Measurements from ENCODE around the gene CCL17. TPM values are rescaled to one million over a fixed set of nuclear protein-coding genes. Genes with fewer than 3 reads are reported as not detected.

Gene CCL17
- total and polyA plus RNA-seq, 2 of the 4 experiments (the other 2 are of a cell fraction), result not detected

DNA sequence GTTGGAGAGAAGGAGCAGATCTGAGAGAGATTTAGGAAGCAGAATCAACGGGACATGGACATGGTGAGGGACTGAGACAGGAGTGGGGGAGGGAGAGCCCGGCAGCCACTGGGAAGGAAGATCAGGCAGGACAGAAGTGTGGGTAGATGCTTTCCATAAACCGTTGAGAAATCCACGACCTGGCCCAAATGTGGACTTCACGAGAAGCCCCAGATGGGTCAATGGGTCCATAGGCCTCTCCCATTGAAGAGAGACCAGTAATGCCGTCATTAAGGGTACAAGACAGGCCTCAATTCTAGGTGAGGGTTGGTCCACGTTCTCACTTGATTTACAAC lies 46.5 kb upstream of the CCL17 start:
- H2BK15ac ChIP-seq (ENCODE audit: low read depth, low read length), result no peak overlapping the region
- no peaks in the 10 kb centered on the region for H3K4me1 ChIP-seq (ENCODE audit: control insufficient read depth, insufficient read depth, low read length)
- H3K79me1 ChIP-seq (ENCODE audit: low read depth in 1 of 2, low read length in 2 of 2), result no peaks in the 10 kb centered on the region
- dilution Hi-C loops (cut with HindIII; ENCODE audit: low sequenced_read_pairs, unreplicated experiment) (no loop called here), intact Hi-C loops (cut with micrococcal nuclease) (no loop called here), in situ Hi-C loops (cut with MboI; ENCODE audit: low sequenced_read_pairs) (no loop called here)
- H3K56ac ChIP-seq (ENCODE audit: extremely low read depth, insufficient read depth, low read length), result no peak overlapping the region
- WGBS, 2 experiments (ENCODE audit: extremely low coverage in 2 of 2, insufficient read length in 1 of 2), result 20% methylated on average over 1 of the region's 7 CpGs; no CpG with 5 or more reads in 1 of the 2 experiments
- no peak overlapping the region for H3K18ac ChIP-seq (ENCODE audit: low read depth, low read length)
- no peak overlapping the region for H4K91ac ChIP-seq (ENCODE audit: insufficient read depth, low read depth, low read length)
- H2AFZ ChIP-seq (replicated peaks; ENCODE audit: low read length, poor library complexity), result no peak overlapping the region
- ChIA-PET CTCF (no interaction called here), POLR2A (ENCODE audit: unreplicated experiment) (no interaction called here)
- no peaks in the 10 kb centered on the region for H3K36me3 ChIP-seq (ENCODE audit: control insufficient read depth, insufficient read depth, low read length)
- DNase-seq, result no peak
- H2BK120ac ChIP-seq (ENCODE audit: low read depth, low read length), result no peak overlapping the region
- no peaks in the 10 kb centered on the region for H3K9me1 ChIP-seq (ENCODE audit: insufficient read depth, low read length)
- H3K27me3 ChIP-seq (ENCODE audit: control insufficient read depth, insufficient read depth, low read length), result peaks cover 62% of the 10 kb centered on the region
- H3K9me3 ChIP-seq (ENCODE audit: control insufficient read depth, insufficient read depth, low read length), result no peaks in the 10 kb centered on the region
- no peak overlapping the region for H4K5ac ChIP-seq (ENCODE audit: low read depth, low read length)
- H4K8ac ChIP-seq (ENCODE audit: low read depth in 2 of 2, low read length in 2 of 2), result no peak overlapping the region
- no peak overlapping the region for H3K4me3 ChIP-seq (ENCODE audit: insufficient read depth, low read depth, low read length)
- no peak overlapping the region for H3K9ac ChIP-seq (ENCODE audit: low read depth, low read length)
- H2AK5ac ChIP-seq (ENCODE audit: low read depth, low read length), result no peak overlapping the region
- H2AK9ac ChIP-seq (replicated peaks; ENCODE audit: low read depth, low read length, poor library complexity), result no peak overlapping the region
- H3K23ac ChIP-seq (ENCODE audit: low read depth, low read length), result no peak overlapping the region
- no TSS peak for BruUV-seq (replicated peaks)
- no peak overlapping the region for H3K14ac ChIP-seq (replicated peaks; ENCODE audit: low read depth, low read length)
- H2BK5ac ChIP-seq (ENCODE audit: low read depth, low read length, poor library complexity, severe bottlenecking), result no peak overlapping the region
- H4K20me1 ChIP-seq (ENCODE audit: insufficient read depth, low read length), result no peaks in the 10 kb centered on the region
- H3K4me2 ChIP-seq (ENCODE audit: low read depth, low read length), result no peak overlapping the region
- no peak overlapping the region for H2BK20ac ChIP-seq (ENCODE audit: low read depth, low read length)
- no peak overlapping the region for H3K27ac ChIP-seq (ENCODE audit: insufficient read depth, low read length)
- ATAC-seq (ENCODE audit: low read depth), result no peak
- no peak for TF ChIP-seq SMC3 (IDR thresholded peaks at IDR 0.05; ENCODE audit: low read depth, low read length)
- TF ChIP-seq, protein P1, sequence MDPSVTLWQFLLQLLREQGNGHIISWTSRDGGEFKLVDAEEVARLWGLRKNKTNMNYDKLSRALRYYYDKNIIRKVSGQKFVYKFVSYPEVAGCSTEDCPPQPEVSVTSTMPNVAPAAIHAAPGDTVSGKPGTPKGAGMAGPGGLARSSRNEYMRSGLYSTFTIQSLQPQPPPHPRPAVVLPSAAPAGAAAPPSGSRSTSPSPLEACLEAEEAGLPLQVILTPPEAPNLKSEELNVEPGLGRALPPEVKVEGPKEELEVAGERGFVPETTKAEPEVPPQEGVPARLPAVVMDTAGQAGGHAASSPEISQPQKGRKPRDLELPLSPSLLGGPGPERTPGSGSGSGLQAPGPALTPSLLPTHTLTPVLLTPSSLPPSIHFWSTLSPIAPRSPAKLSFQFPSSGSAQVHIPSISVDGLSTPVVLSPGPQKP (IDR thresholded peaks at IDR 0.05; ENCODE audit: borderline replicate concordance, low read depth, low read length), result no peak
- TF ChIP-seq MAZ (IDR thresholded peaks at IDR 0.05; ENCODE audit: borderline replicate concordance, low read depth, low read length), result no peak
- TF ChIP-seq RAD21 (IDR thresholded peaks at IDR 0.05; ENCODE audit: low read length), result no peak
- TF ChIP-seq BHLHE40 (IDR thresholded peaks at IDR 0.05; ENCODE audit: low read depth, low read length), result no peak
- TF ChIP-seq, protein P2, sequence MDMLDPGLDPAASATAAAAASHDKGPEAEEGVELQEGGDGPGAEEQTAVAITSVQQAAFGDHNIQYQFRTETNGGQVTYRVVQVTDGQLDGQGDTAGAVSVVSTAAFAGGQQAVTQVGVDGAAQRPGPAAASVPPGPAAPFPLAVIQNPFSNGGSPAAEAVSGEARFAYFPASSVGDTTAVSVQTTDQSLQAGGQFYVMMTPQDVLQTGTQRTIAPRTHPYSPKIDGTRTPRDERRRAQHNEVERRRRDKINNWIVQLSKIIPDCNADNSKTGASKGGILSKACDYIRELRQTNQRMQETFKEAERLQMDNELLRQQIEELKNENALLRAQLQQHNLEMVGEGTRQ (IDR thresholded peaks at IDR 0.05; ENCODE audit: low read depth, low read length), result no peak
- no peak for TF ChIP-seq NFE2L2 (IDR thresholded peaks at IDR 0.05; ENCODE audit: low read depth, low read length)
- no peak for TF ChIP-seq MAFK (IDR thresholded peaks at IDR 0.05; ENCODE audit: low read depth, low read length)
- TF ChIP-seq CHD1 (IDR thresholded peaks at IDR 0.05; ENCODE audit: low read depth, low read length), result no peak
- TF ChIP-seq, protein P3, sequence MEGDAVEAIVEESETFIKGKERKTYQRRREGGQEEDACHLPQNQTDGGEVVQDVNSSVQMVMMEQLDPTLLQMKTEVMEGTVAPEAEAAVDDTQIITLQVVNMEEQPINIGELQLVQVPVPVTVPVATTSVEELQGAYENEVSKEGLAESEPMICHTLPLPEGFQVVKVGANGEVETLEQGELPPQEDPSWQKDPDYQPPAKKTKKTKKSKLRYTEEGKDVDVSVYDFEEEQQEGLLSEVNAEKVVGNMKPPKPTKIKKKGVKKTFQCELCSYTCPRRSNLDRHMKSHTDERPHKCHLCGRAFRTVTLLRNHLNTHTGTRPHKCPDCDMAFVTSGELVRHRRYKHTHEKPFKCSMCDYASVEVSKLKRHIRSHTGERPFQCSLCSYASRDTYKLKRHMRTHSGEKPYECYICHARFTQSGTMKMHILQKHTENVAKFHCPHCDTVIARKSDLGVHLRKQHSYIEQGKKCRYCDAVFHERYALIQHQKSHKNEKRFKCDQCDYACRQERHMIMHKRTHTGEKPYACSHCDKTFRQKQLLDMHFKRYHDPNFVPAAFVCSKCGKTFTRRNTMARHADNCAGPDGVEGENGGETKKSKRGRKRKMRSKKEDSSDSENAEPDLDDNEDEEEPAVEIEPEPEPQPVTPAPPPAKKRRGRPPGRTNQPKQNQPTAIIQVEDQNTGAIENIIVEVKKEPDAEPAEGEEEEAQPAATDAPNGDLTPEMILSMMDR (conservative IDR thresholded peaks at IDR 0.05; ENCODE audit: low read depth, low read length), result no peak
- no peak for TF ChIP-seq FOS (IDR thresholded peaks at IDR 0.05; ENCODE audit: low read depth, low read length)
- no peak for TF ChIP-seq POLR2A (IDR thresholded peaks at IDR 0.05; ENCODE audit: low read depth, low read length)
- no peak for TF ChIP-seq MXI1 (IDR thresholded peaks at IDR 0.05; ENCODE audit: borderline replicate concordance, low read depth, low read length)
- no peak for TF ChIP-seq RFX5 (IDR thresholded peaks at IDR 0.05; ENCODE audit: low read depth, low read length)
- no peak overlapping the region for H3K4ac ChIP-seq (ENCODE audit: low read depth, low read length)

Measured in IMR-90 (cell line).